ENCODE measurements around the gene NAA35.
A peak's percentile ranks its signal among the peaks of the same experiment; 100 is the strongest.

NAA35 gene

GRCh38 chr9:86064220-86064619 lies 123.3 kb downstream of the NAA35 start:
- no peak overlapping the region for H2AFZ ChIP-seq (ENCODE audit: low read depth, low read length)
- H3K79me1 ChIP-seq (replicated peaks; ENCODE audit: low read length, poor library complexity, severe bottlenecking): peaks cover 35% of the 10 kb centered on the region
- peak overlapping the region; percentile 27 for H4K8ac ChIP-seq (ENCODE audit: low read length)
- no peak overlapping the region for H2BK120ac ChIP-seq (ENCODE audit: low read depth, low read length)
- no peak overlapping the region for H3K4me2 ChIP-seq (ENCODE audit: low read length, poor library complexity, severe bottlenecking)
- no peak overlapping the region for H4K91ac ChIP-seq (ENCODE audit: low read length)
- no peak overlapping the region for H3K4ac ChIP-seq (ENCODE audit: low read depth in 1 of 2, low read length in 2 of 2)
- H2AK5ac ChIP-seq (ENCODE audit: low read length, severe bottlenecking): no peak overlapping the region
- H2BK15ac ChIP-seq (ENCODE audit: low read depth, poor library complexity, severe bottlenecking): no peak overlapping the region
- peaks cover 19% of the 10 kb centered on the region for H3K4me1 ChIP-seq (ENCODE audit: control insufficient read depth, insufficient read depth, low read depth, low read length)
- no peak overlapping the region for H3K9ac ChIP-seq (ENCODE audit: low read length)
- DNase-seq: no peak
- 98% methylated on average over 2 of the region's 2 CpGs for WGBS
- no peak overlapping the region for H3K18ac ChIP-seq (ENCODE audit: low read depth in 1 of 2, low read length in 2 of 2)
- H3K27ac ChIP-seq (ENCODE audit: low read length, poor library complexity, severe bottlenecking): no peak overlapping the region
- peaks cover 0 to 17% of the 10 kb centered on the region in 2 experiments for H3K36me3 ChIP-seq (ENCODE audit: control insufficient read depth in 1 of 2, insufficient read depth in 2 of 2, low read depth in 1 of 2, low read length in 2 of 2)
- no peak overlapping the region for H3K4me3 ChIP-seq (ENCODE audit: insufficient read depth in 1 of 2, low read depth in 1 of 2, low read length in 2 of 2)
- no peak overlapping the region for H3K14ac ChIP-seq (ENCODE audit: low read length in 2 of 2)
- no peaks in the 10 kb centered on the region for H3K9me3 ChIP-seq (ENCODE audit: control insufficient read depth, low read length)
- H3K23ac ChIP-seq (ENCODE audit: low read length in 2 of 2): no peak overlapping the region
- H2BK12ac ChIP-seq (ENCODE audit: low read length in 2 of 2): no peak overlapping the region
- H2BK5ac ChIP-seq (ENCODE audit: low read depth, low read length, poor library complexity, severe bottlenecking): no peak overlapping the region
- H3K27me3 ChIP-seq (ENCODE audit: control insufficient read depth in 1 of 2, insufficient read depth in 1 of 2, low read length in 2 of 2): no peaks in the 10 kb centered on the region

DNA sequence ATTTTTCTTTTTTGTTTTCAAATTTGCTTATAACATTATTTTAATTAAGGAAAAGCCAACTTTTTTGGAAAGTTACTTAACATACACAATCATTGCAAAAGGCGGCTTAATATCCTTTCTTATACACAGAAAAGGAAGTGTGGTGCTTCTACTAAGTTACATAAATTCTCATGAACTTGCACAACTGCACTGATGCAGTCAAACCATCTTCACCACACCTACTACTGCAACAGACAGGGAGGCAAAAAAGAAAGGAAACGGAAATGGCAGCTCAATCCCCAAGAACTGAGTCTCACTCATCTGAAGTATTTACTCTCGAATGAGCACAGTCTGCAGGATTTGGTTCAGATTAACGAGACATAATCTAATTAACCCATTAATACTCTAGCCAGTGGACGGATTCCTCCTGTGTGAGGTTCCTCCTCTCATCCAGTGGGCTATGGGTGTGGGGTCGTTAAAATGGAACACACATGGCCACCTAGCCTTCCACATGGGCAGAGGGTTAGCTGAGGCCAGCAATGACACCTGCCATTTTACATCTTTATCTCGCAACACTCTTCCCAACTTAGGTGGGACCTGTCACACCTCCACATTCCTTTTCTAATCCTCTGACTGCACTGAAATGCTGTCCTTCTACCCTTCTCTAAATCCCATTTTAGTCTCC lies 128.4 kb downstream of the NAA35 start:
- no peak overlapping the region for H3K4me2 ChIP-seq (ENCODE audit: low read length, poor library complexity, severe bottlenecking)
- H3K4ac ChIP-seq (ENCODE audit: low read depth in 1 of 2, low read length in 2 of 2): no peak overlapping the region
- no peak overlapping the region for H2BK5ac ChIP-seq (ENCODE audit: low read depth, low read length, poor library complexity, severe bottlenecking)
- no peak overlapping the region for H4K91ac ChIP-seq (ENCODE audit: low read length)
- no peaks in the 10 kb centered on the region for H3K9me3 ChIP-seq (ENCODE audit: control insufficient read depth, low read length)
- H2AK5ac ChIP-seq (ENCODE audit: low read length, severe bottlenecking): no peak overlapping the region
- H3K4me3 ChIP-seq (ENCODE audit: insufficient read depth in 1 of 2, low read depth in 1 of 2, low read length in 2 of 2): no peak overlapping the region
- no peak overlapping the region for H3K14ac ChIP-seq (ENCODE audit: low read length in 2 of 2)
- H4K8ac ChIP-seq (ENCODE audit: low read length): no peak overlapping the region
- no peak overlapping the region for H2BK120ac ChIP-seq (ENCODE audit: low read depth, low read length)
- no peak overlapping the region for H3K9ac ChIP-seq (ENCODE audit: low read length)
- H3K79me1 ChIP-seq (replicated peaks; ENCODE audit: low read length, poor library complexity, severe bottlenecking): peaks cover 14% of the 10 kb centered on the region
- no peak overlapping the region for H2BK15ac ChIP-seq (ENCODE audit: low read depth, poor library complexity, severe bottlenecking)
- H3K27ac ChIP-seq (ENCODE audit: low read length, poor library complexity, severe bottlenecking): no peak overlapping the region
- H3K4me1 ChIP-seq (ENCODE audit: control insufficient read depth, insufficient read depth, low read depth, low read length): peaks cover 5% of the 10 kb centered on the region
- no peak overlapping the region for H2BK12ac ChIP-seq (ENCODE audit: low read length in 2 of 2)
- WGBS: 93% methylated on average over 7 of the region's 7 CpGs
- peaks cover 0 to 10% of the 10 kb centered on the region in 2 experiments for H3K36me3 ChIP-seq (ENCODE audit: control insufficient read depth in 1 of 2, insufficient read depth in 2 of 2, low read depth in 1 of 2, low read length in 2 of 2)
- H2AFZ ChIP-seq (ENCODE audit: low read depth, low read length): no peak overlapping the region
- H3K18ac ChIP-seq (ENCODE audit: low read depth in 1 of 2, low read length in 2 of 2): no peak overlapping the region
- no peak overlapping the region for H3K23ac ChIP-seq (ENCODE audit: low read length in 2 of 2)
- no peak for DNase-seq
- H3K27me3 ChIP-seq (ENCODE audit: control insufficient read depth in 1 of 2, insufficient read depth in 1 of 2, low read length in 2 of 2): no peaks in the 10 kb centered on the region
